ENCODE data around the gene ADAMTS18. TPM values are rescaled to one million over a fixed set of nuclear protein-coding genes. Genes with fewer than 3 reads are reported as not detected.

Gene ADAMTS18
- total RNA-seq, 1 experiment from 2014 or later: not detected

GRCh38 chr16:77403732-77404131 lies 31.1 kb downstream of the ADAMTS18 start (continued):
- TF ChIP-seq SIN3A (IDR thresholded peaks at IDR 0.05; ENCODE audit: low read depth) (no peak), SRF (IDR thresholded peaks at IDR 0.05; ENCODE audit: low read depth) (no peak), YY1 (IDR thresholded peaks at IDR 0.05; ENCODE audit: extremely low read depth, insufficient replicate concordance, low read depth, low read length) (no peak), POLR2AphosphoS5 (IDR thresholded peaks at IDR 0.05; ENCODE audit: low read depth, low read length) (no peak), TCF7L2 (IDR thresholded peaks at IDR 0.05; ENCODE audit: borderline replicate concordance, extremely low read depth, insufficient read depth, insufficient read length) (no peak), ZNF274 (IDR thresholded peaks at IDR 0.05; ENCODE audit: low read depth, low read length) (no peak), EZH2phosphoT487 (IDR thresholded peaks at IDR 0.05; ENCODE audit: borderline replicate concordance) (no peak), RAD21 (IDR thresholded peaks at IDR 0.05; ENCODE audit: low read depth) (no peak), FOSL1 (IDR thresholded peaks at IDR 0.05; ENCODE audit: low read depth) (no peak)
- TF ChIP-seq, protein P1, sequence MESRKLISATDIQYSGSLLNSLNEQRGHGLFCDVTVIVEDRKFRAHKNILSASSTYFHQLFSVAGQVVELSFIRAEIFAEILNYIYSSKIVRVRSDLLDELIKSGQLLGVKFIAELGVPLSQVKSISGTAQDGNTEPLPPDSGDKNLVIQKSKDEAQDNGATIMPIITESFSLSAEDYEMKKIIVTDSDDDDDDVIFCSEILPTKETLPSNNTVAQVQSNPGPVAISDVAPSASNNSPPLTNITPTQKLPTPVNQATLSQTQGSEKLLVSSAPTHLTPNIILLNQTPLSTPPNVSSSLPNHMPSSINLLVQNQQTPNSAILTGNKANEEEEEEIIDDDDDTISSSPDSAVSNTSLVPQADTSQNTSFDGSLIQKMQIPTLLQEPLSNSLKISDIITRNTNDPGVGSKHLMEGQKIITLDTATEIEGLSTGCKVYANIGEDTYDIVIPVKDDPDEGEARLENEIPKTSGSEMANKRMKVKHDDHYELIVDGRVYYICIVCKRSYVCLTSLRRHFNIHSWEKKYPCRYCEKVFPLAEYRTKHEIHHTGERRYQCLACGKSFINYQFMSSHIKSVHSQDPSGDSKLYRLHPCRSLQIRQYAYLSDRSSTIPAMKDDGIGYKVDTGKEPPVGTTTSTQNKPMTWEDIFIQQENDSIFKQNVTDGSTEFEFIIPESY (IDR thresholded peaks at IDR 0.05; ENCODE audit: extremely low read depth, insufficient replicate concordance, low read length): no peak

- RAD21 ChIA-PET (ENCODE audit: low non-redundant PET in 1 of 2, low total read pairs in 2 of 2, uncharacterized antibody in 2 of 2, unreplicated experiment in 2 of 2): no interaction called here
- Histone ChIP-seq H3K9ac (ENCODE audit: low read length) (no peak overlapping the region), H3K9me3 (ENCODE audit: control insufficient read depth in 1 of 2, insufficient read depth in 1 of 2, low read depth in 1 of 2, low read length in 2 of 2) (no peaks in the 10 kb centered on the region), H3K4me1 (ENCODE audit: control insufficient read depth in 1 of 2, insufficient read depth in 2 of 2, low read length in 2 of 2) (no peaks in the 10 kb centered on the region), H3K79me2 (ENCODE audit: insufficient read depth, low read length) (no peaks in the 10 kb centered on the region), H3K4me2 (ENCODE audit: low read length) (no peak overlapping the region), H2AFZ (ENCODE audit: low read depth, low read length, poor library complexity, severe bottlenecking) (no peak overlapping the region), H3K9me2 (ENCODE audit: insufficient read depth) (no peaks in the 10 kb centered on the region), H4K20me1 (ENCODE audit: insufficient read depth) (no peaks in the 10 kb centered on the region), H3K36me3 (ENCODE audit: control insufficient read depth in 1 of 2, insufficient read depth in 2 of 2, low read length in 2 of 2) (no peaks in the 10 kb centered on the region), H3K4me3 (replicated peaks in 1 of 2; ENCODE audit: low read depth in 1 of 2, low read length in 2 of 2) (no peak overlapping the region), H3K27ac (ENCODE audit: low read depth, low read length) (no peak overlapping the region), H3K27me3 (ENCODE audit: insufficient read depth, low read length) (peaks cover 40% of the 10 kb centered on the region; the same call in 1 of the 2 replicates)
- no TSS peak for BruUV-seq (replicated peaks)
- POLR2A ChIA-PET: no interaction called here
- CTCF ChIA-PET: no interaction called here
- intact Hi-C loops (cut with micrococcal nuclease): loop anchor here (10.0 kb wide), 1 partner anchor 168 kb away; no protein-coding TSS in a partner anchor
- DNase-seq (ENCODE audit: low read depth, low spot score): no peak
- ATAC-seq: no peak
- TF ChIP-seq EZH2phosphoT487 (IDR thresholded peaks at IDR 0.05; ENCODE audit: borderline replicate concordance): no peak
- no peak for TF ChIP-seq SIN3A (IDR thresholded peaks at IDR 0.05; ENCODE audit: low read depth)
- TF ChIP-seq ELF1 (IDR thresholded peaks at IDR 0.05; ENCODE audit: borderline replicate concordance, low read depth): no peak
Measured at GRCh38 chr16:77402672-77403071, 32.2 kb downstream of the ADAMTS18 start.
